KMS-11 (cell line): Measurements from ENCODE around the gene LPGAT1.
A peak's percentile ranks its signal among the peaks of the same experiment; 100 is the strongest.

Experiments used
- H2AFZ ChIP-seq: fragments of 200-600 bp; sonication (generic); 2 replicates; pipeline ENCODE4 v1.6.1; 2016; ENCODE audit warnings: antibody characterized with exemption, mixed run types, low read depth
- H3K27ac ChIP-seq: fragments of 200-600 bp; sonication (generic); 2 replicates; pipeline ENCODE4 v1.6.1; 2016; ENCODE audit warnings: mild to moderate bottlenecking, mixed run types
- H3K27me3 ChIP-seq: fragments of 200-600 bp; sonication (generic); 2 replicates; pipeline ENCODE4 v1.6.1; 2017; ENCODE audit warnings: mild to moderate bottlenecking, low read depth, mixed run types, moderate library complexity; ENCODE audit not compliant: insufficient read depth
- H3K36me3 ChIP-seq: fragments of 200-600 bp; sonication (generic); 2 replicates; pipeline ENCODE4 v1.6.1; 2017; ENCODE audit warnings: mild to moderate bottlenecking, mixed run types; ENCODE audit not compliant: insufficient read depth
- H3K4me1 ChIP-seq: fragments of 200-600 bp; sonication (generic); 2 replicates; pipeline ENCODE4 v1.6.1; 2016; ENCODE audit warnings: mild to moderate bottlenecking, low read depth, mixed run types; ENCODE audit not compliant: poor library complexity, severe bottlenecking
- H3K4me2 ChIP-seq: fragments of 200-600 bp; sonication (generic); 2 replicates; pipeline ENCODE4 v1.7.0; 2016; ENCODE audit warnings: mild to moderate bottlenecking, mixed run types
- H3K4me3 ChIP-seq: fragments of 200-600 bp; sonication (generic); IDR thresholded peaks from 2 replicates; pipeline ENCODE4 v1.6.1; 2017; ENCODE audit warnings: low read depth, low read length, mixed read lengths; ENCODE audit not compliant: insufficient read depth
- H3K79me2 ChIP-seq: fragments of 200-600 bp; sonication (generic); 2 replicates; pipeline ENCODE4 v1.6.1; 2016; ENCODE audit warnings: low read depth, mixed run types; ENCODE audit not compliant: insufficient read depth
- H3K9ac ChIP-seq: fragments of 200-600 bp; sonication (generic); 2 replicates; pipeline ENCODE4 v1.6.1; 2016; ENCODE audit warnings: mild to moderate bottlenecking, mixed run types
- H4K20me1 ChIP-seq: fragments of 200-600 bp; sonication (generic); 2 replicates; pipeline ENCODE4 v1.6.1; 2016; ENCODE audit warnings: mild to moderate bottlenecking, mixed run types; ENCODE audit not compliant: insufficient read depth
- TF ChIP-seq, protein P1 (sequence below): fragments of 200-600 bp; sonication (generic); conservative IDR thresholded peaks from 2 replicates; pipeline ENCODE4 v1.6.1; 2017; ENCODE audit warnings: low read depth, mild to moderate bottlenecking, antibody characterized with exemption, low read length, moderate library complexity, mixed read lengths

LPGAT1 gene

GRCh38 chr1:211713231-211713630 lies 117.3 kb downstream of the LPGAT1 start:
- Histone ChIP-seq H3K4me3 (no peak overlapping the region), H3K4me2 (no peak overlapping the region), H3K79me2 (no peaks in the 10 kb centered on the region), H2AFZ (no peak overlapping the region), H3K9ac (no peak overlapping the region), H3K36me3 (no peaks in the 10 kb centered on the region), H3K27ac (no peak overlapping the region), H3K27me3 (no peaks in the 10 kb centered on the region), H4K20me1 (no peaks in the 10 kb centered on the region), H3K4me1 (peaks cover 8% of the 10 kb centered on the region)
- TF ChIP-seq, protein P1, sequence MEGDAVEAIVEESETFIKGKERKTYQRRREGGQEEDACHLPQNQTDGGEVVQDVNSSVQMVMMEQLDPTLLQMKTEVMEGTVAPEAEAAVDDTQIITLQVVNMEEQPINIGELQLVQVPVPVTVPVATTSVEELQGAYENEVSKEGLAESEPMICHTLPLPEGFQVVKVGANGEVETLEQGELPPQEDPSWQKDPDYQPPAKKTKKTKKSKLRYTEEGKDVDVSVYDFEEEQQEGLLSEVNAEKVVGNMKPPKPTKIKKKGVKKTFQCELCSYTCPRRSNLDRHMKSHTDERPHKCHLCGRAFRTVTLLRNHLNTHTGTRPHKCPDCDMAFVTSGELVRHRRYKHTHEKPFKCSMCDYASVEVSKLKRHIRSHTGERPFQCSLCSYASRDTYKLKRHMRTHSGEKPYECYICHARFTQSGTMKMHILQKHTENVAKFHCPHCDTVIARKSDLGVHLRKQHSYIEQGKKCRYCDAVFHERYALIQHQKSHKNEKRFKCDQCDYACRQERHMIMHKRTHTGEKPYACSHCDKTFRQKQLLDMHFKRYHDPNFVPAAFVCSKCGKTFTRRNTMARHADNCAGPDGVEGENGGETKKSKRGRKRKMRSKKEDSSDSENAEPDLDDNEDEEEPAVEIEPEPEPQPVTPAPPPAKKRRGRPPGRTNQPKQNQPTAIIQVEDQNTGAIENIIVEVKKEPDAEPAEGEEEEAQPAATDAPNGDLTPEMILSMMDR, result no peak

DNA sequence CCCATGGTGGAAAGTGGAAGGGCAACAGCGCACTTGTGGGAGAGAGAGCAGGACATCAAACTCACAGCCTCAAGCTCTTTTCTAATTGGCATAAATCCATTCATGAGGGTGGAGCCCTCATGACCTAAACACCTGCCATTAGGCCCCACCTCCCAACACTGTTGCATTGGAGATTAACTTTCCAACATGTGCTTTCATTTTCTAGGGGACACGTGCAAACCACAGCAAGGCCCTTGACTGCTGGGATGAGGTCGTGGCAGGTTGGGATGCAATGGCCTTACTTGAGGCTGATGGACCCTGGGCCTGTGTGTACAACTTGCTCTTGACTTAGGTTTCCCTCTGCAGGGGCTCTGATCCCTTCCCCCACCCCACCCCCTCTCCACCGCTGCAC lies 119.3 kb downstream of the LPGAT1 start:
- Histone ChIP-seq H3K4me2 (no peak overlapping the region; the same call in 1 of the 2 replicates), H3K36me3 (no peaks in the 10 kb centered on the region), H3K4me3 (no peak overlapping the region), H3K4me1 (peaks cover 8% of the 10 kb centered on the region), H3K9ac (no peak overlapping the region), H2AFZ (peak overlapping the region; percentile 33; the same call in 1 of the 2 replicates), H3K27ac (no peak overlapping the region), H3K27me3 (no peaks in the 10 kb centered on the region), H3K79me2 (no peaks in the 10 kb centered on the region), H4K20me1 (no peaks in the 10 kb centered on the region)
- TF ChIP-seq, protein P1, result no peak

DNA sequence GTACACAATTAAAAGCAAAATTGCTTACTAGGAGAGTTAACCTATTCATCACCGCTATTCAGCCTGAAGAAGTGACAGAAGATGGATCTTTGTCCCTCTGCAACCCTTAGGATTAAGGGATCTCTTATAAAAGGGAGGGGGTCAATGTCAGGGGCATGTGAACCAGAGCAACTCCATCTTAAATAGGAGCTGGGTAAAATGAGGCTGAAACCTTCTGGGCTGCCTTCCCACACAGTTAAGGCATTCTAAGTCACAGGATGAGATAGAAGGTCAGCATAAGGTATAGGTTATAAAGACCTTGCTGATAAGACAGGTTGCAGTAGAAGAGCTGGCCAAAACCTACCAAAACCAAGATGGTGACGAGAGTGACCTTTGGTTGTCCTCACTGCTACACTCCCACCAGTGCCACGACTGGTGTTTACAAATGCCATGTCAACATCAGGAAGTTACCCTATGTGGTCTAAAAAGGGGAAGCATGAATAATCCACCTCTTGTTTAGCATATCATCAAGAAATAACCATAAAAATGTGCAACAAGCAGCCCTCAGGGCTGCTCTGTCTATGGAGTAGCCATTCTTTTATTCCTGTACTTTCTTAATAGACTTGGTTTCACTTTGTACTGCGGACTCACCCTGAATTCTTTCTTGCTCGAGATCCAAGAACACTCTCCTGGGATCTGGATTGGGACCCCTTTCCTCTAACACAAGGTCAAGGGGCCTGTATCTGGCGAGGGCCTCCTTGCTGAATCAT lies 119.8 kb downstream of the LPGAT1 start:
- no peak overlapping the region for H3K27ac ChIP-seq
- peak overlapping the region; percentile 33; the same call in 1 of the 2 replicates for H2AFZ ChIP-seq
- TF ChIP-seq, protein P1, result no peak
- H3K27me3 ChIP-seq, result no peaks in the 10 kb centered on the region
- H4K20me1 ChIP-seq, result no peaks in the 10 kb centered on the region
- H3K4me1 ChIP-seq, result peaks cover 8% of the 10 kb centered on the region
- no peaks in the 10 kb centered on the region for H3K79me2 ChIP-seq
- H3K4me2 ChIP-seq, result no peak overlapping the region; the same call in 1 of the 2 replicates
- H3K36me3 ChIP-seq, result no peaks in the 10 kb centered on the region
- H3K9ac ChIP-seq, result no peak overlapping the region
- no peak overlapping the region for H3K4me3 ChIP-seq

DNA sequence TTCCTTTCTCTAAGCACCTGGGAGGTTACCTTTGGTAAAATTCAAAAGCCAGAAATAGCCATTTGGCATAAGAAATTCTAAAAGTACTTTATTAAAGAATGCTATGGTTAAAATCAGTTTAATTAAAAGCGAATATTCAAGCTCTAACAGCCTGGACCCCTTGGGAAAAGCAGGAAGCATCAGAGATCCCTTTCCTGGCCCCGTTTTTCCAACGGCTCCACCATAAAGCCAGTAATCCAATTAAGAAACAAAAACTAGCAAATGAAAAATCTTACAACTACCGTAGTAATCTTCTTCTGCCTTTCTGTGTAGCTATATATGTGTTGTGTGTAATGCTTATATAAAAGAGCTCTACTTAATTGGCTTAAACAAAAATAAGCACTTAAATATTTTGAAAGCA lies 121.6 kb downstream of the LPGAT1 start:
- H3K27me3 ChIP-seq, result no peaks in the 10 kb centered on the region
- H3K4me1 ChIP-seq, result peaks cover 8% of the 10 kb centered on the region
- H3K9ac ChIP-seq, result no peak overlapping the region
- H4K20me1 ChIP-seq, result no peaks in the 10 kb centered on the region
- no peaks in the 10 kb centered on the region for H3K79me2 ChIP-seq
- H3K36me3 ChIP-seq, result no peaks in the 10 kb centered on the region
- TF ChIP-seq, protein P1, result no peak
- H3K4me2 ChIP-seq, result no peak overlapping the region
- no peak overlapping the region for H3K27ac ChIP-seq
- no peak overlapping the region for H3K4me3 ChIP-seq
- H2AFZ ChIP-seq, result no peak overlapping the region
